H1 (cell line): ENCODE results near the gene DPF1. TPM values are rescaled to one million over a fixed set of nuclear protein-coding genes. Genes with fewer than 3 reads are reported as not detected.

Experiments
- BCL11A ChIP-seq, 2 experiments: IDR thresholded peaks; one replicate each; pipeline ENCODE4 v1.6.1; 2011; ENCODE audit warnings: low read depth in 2 of 2, low read length in 2 of 2, mild to moderate bottlenecking in 2 of 2
- CHD7 ChIP-seq: fragments of 300-600 bp; sonication (generic); IDR thresholded peaks from 2 replicates; pipeline ENCODE4 v1.7.1; 2012; ENCODE audit warnings: low read length, moderate library complexity, mild to moderate bottlenecking, inconsistent platforms; ENCODE audit not compliant: insufficient replicate concordance
- GTF2F1 ChIP-seq: IDR thresholded peaks from 2 replicates; pipeline ENCODE4 v1.6.1; 2012; ENCODE audit warnings: low read depth, low read length, improper control_type of control experiment, borderline replicate concordance
- polyA plus RNA-seq, 7 experiments: library from polyadenylated mRNA; depleted of rRNA in 3 of 7; stranded (reverse) in 5 of 7; unstranded in 2 of 7; fragments of >200 nt in 5 of 7; fragments of 200-250 nt in 2 of 7; gene quantifications; 1 replicate in 5 of 7; 2 replicates in 1 of 7; 4 replicates in 1 of 7; pipeline versions ENCODE4 v1.2.1 to v1.2.3, GENCODE V29; 2011 to 2013; ENCODE audit warnings: missing spikeins in 2 of 7, mixed read lengths in 2 of 7
- total RNA-seq: library from RNA; stranded (reverse); fragmentation: NEBNext Ultra II Directional; extraction: Animal tissue kit (Norgen Biotek cat#: 25700); gene quantifications from 2 replicates; pipeline ENCODE4 v1.2.1, GENCODE V29; 2021

DPF1 gene
- total and polyA plus RNA-seq, 2 of the 8 experiments (the other 6 are each of a cell fraction or from before 2014, with no cell fraction given), result 12.9 to 15.6 TPM

DNA sequence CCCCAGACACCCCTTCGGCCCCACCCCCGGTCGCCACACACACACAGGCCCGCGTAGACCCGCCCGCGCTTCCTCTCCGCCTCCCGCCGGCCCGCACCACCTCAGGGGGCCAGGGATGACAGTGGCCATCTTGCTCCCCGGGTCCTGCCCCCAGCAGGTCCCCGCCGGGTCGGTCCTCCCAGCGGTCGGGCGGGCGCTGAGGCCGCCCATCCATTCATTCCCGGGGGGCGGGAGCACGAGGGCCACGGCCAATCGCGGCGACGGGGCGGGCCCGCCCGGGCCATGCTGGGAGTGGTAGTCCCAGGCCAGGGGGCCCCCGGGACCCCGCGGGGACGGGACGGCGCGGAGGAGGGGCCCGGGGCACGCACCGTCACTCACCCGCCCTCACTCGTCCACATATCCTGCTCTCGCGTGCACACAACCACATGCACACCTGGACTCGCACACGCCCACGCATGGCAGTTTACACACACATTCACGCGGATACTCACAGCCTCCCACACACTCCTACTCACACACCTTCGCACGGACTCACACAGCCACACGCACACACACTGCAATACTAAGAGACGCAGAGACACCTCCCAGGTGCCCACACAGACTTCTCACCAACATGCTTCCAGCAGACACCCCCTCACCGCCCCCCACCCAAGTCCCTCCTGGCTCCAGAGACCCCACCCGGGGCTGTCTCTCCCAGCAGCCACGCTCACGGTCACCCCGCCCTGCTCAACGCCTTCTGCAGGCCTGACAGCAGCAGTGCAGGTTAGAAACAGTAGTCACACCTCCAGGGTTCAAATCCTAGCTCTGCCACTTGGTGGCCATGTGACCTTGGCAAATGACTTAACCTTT, at the start of gene DPF1 (continued):
- no peak for TF ChIP-seq CHD7
- no peak for TF ChIP-seq BCL11A (IDR thresholded peaks at IDR 0.05; ENCODE audit: low read depth in 2 of 2, low read length in 2 of 2)
- TF ChIP-seq GTF2F1, result no peak
- TF ChIP-seq, all 59 proteins: peak for 19
